ENCODE results near the gene BAZ2B.

- TF ChIP-seq CTCF (IDR thresholded peaks at IDR 0.05) (no peak), POLR2A (IDR thresholded peaks at IDR 0.05) (no peak)
Measured at GRCh38 chr2:159515441-159515840, 100.9 kb downstream of the BAZ2B start.

Data from lower leg skin (tissue), 3 donors.